Measurements from ENCODE around the gene AMMECR1. TPM values are rescaled to one million over a fixed set of nuclear protein-coding genes. Genes with fewer than 3 reads are reported as not detected.
A peak's percentile ranks its signal among the peaks of the same experiment; 100 is the strongest.

Gene AMMECR1
- total and polyA plus RNA-seq, 2 experiments from 2014 or later, result 15.3 to 17.1 TPM

DNA sequence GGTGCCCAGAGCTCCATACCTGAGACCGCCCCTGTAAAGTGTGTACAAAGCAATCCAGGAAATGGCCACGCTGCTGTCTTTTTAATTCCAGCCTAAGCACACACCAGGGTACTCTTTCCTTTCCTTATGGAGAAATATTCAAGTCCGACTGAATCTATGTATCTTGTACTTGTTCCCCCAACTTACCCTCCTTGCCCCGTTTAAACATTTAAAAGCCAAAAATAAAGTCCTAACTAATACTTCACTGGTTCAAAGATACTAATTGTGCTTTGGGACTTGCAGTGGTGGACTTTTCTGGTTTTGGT, 731 bp upstream of the AMMECR1 start:
- no peaks in the 10 kb centered on the region for H3K27me3 ChIP-seq (replicated peaks; ENCODE audit: insufficient read depth)
- H3K9me2 ChIP-seq (ENCODE audit: insufficient read depth), result no peaks in the 10 kb centered on the region
- WGBS, 2 experiments (ENCODE audit: low coverage in 1 of 2, low lambda C conversion rate in 2 of 2, missing lambda C conversion rate in 2 of 2), result 0 to 3% methylated on average over 4 of the region's 4 CpGs
- DNase-seq, result no peak
- H3K9ac ChIP-seq, result peak overlapping the region; percentile 98
- peaks cover 41% of the 10 kb centered on the region for H3K79me2 ChIP-seq (ENCODE audit: insufficient read depth)
- peaks cover 29% of the 10 kb centered on the region; the same call in 1 of the 2 replicates for H3F3A ChIP-seq (ENCODE audit: insufficient read depth)
- no peaks in the 10 kb centered on the region for H3K9me3 ChIP-seq (ENCODE audit: low read depth)
- H4K20me1 ChIP-seq (ENCODE audit: insufficient read depth), result no peaks in the 10 kb centered on the region
- no peaks in the 10 kb centered on the region for H3K36me3 ChIP-seq (ENCODE audit: low read depth)
- in situ Hi-C loops (cut with MboI), result no loop called here
- peak overlapping the region; percentile 92 for H3K4me3 ChIP-seq
- peak overlapping the region; percentile 68 for H3K4me2 ChIP-seq (ENCODE audit: unreplicated experiment)
- peak overlapping the region; percentile 79 for H3K27ac ChIP-seq
- H2AFZ ChIP-seq, result peak overlapping the region; percentile 75
- TF ChIP-seq EZH2 (IDR thresholded peaks at IDR 0.05; ENCODE audit: insufficient read depth, poor library complexity, severe bottlenecking) (no peak), EZH2phosphoT487 (IDR thresholded peaks at IDR 0.05; ENCODE audit: insufficient read depth, low read depth) (no peak)
- H3K4me1 ChIP-seq (ENCODE audit: insufficient read depth), result peaks cover 21% of the 10 kb centered on the region

DNA sequence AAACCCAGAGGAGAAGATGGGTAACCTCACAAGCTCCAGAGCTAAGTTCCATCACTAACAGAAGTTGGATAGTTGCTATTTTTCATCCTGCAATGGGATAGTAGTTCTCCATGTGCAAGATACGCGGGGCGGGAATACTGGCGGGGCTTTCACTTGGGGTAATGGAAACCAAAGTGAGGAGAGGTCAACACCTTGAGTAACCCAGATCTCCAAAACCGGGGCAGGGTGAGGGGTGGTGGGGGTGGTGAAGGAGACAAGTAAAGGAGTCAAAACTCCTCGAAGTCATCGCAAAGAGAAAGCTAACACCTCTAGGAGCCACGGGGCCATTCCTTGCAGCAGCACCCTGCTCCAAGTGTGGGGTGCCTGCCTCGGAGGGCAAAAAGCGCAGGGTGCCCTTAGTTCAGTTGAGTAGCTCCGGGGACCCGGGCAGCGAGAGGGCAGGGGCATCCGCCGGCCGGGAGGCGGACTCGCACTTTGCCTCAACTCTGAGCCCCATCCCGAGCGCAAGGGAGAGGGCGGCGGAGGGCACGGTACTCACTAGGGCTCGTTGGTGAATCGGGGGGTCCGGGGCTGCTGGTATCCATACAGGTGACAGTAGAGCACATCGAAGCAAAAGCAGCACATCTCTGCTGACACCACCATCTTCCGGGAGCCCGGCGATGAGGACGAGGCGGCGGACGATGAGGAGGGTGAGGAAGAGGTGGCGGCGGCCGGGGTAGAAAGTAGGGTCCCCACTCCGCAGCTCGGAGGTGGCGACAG, 645 bp downstream of the AMMECR1 start:
- H3K4me3 ChIP-seq, result peak overlapping the region; percentile 92

DNA sequence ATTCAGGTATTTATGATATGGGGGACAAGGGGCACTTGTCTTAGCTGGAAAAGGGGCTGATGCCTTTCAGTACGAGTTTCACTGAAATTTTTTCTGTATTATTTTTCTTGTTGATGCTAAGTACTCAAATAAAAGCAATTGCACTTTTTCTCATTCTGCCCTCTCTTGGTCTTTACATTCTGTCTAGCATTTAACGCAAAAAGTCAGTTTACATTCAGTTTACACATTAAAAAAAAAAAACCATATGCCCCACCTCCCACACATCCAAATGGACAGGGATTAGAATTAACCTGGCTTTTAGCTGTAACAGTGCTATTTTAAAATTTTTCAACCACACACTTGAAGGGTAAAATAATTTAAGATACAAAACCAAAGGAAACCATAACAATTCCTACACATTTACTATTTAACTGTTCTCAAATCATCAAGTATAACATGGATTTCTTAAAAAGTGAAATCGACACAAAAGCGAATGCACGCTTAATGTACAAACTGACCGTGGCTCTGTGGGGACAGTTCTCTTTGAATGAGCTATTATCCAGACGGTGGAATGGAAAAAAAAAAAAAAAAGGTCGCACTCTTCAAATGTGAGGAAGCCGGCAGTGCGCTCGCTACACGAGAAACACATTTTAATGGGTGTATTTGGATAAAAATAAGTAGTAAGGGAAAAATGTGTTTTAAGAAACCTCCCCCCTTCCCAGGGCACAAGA, 1.4 kb downstream of the AMMECR1 start:
- Histone ChIP-seq H3K36me3 (ENCODE audit: low read depth) (no peaks in the 10 kb centered on the region), H3K27ac (peak overlapping the region; percentile 81), H2AFZ (no peak overlapping the region), H3K4me3 (peak overlapping the region; percentile 92), H3K79me2 (ENCODE audit: insufficient read depth) (peaks cover 62% of the 10 kb centered on the region), H3K9me3 (ENCODE audit: low read depth) (no peaks in the 10 kb centered on the region), H3K4me2 (ENCODE audit: unreplicated experiment) (peak overlapping the region; percentile 88), H4K20me1 (ENCODE audit: insufficient read depth) (no peaks in the 10 kb centered on the region; the same call in 1 of the 2 replicates), H3K4me1 (ENCODE audit: insufficient read depth) (peaks cover 21% of the 10 kb centered on the region; the same call in 1 of the 2 replicates), H3F3A (ENCODE audit: insufficient read depth) (peaks cover 19% of the 10 kb centered on the region; the same call in 1 of the 2 replicates), H3K9ac (peak overlapping the region; percentile 98), H3K27me3 (replicated peaks; ENCODE audit: insufficient read depth) (no peaks in the 10 kb centered on the region), H3K9me2 (ENCODE audit: insufficient read depth) (no peaks in the 10 kb centered on the region)
- in situ Hi-C loops (cut with MboI), result no loop called here
- DNase-seq, result peak; percentile 46
- no peak for TF ChIP-seq EZH2phosphoT487 (IDR thresholded peaks at IDR 0.05; ENCODE audit: insufficient read depth, low read depth)
- no peak for TF ChIP-seq EZH2 (IDR thresholded peaks at IDR 0.05; ENCODE audit: insufficient read depth, poor library complexity, severe bottlenecking)
- WGBS, 2 experiments (ENCODE audit: low coverage in 1 of 2, low lambda C conversion rate in 2 of 2, missing lambda C conversion rate in 2 of 2), result 1% methylated on average over 12 of the region's 12 CpGs

More for the DNA sequence above, 645 bp downstream of the AMMECR1 start:
- Histone ChIP-seq H3K27me3 (replicated peaks; ENCODE audit: insufficient read depth) (no peaks in the 10 kb centered on the region), H3K9ac (peak overlapping the region; percentile 98), H3F3A (ENCODE audit: insufficient read depth) (peaks cover 19% of the 10 kb centered on the region; the same call in 1 of the 2 replicates), H4K20me1 (ENCODE audit: insufficient read depth) (no peaks in the 10 kb centered on the region), H2AFZ (0 out of 2 replicates have a peak overlapping the region, but pooled peaks have one; percentile 29), H3K4me2 (ENCODE audit: unreplicated experiment) (peak overlapping the region; percentile 88), H3K36me3 (ENCODE audit: low read depth) (no peaks in the 10 kb centered on the region), H3K9me3 (ENCODE audit: low read depth) (no peaks in the 10 kb centered on the region), H3K4me1 (ENCODE audit: insufficient read depth) (peaks cover 14% of the 10 kb centered on the region), H3K27ac (peak overlapping the region; percentile 81), H3K79me2 (ENCODE audit: insufficient read depth) (peaks cover 55% of the 10 kb centered on the region), H3K9me2 (ENCODE audit: insufficient read depth) (no peaks in the 10 kb centered on the region)
- TF ChIP-seq EZH2 (IDR thresholded peaks at IDR 0.05; ENCODE audit: insufficient read depth, poor library complexity, severe bottlenecking) (no peak), EZH2phosphoT487 (IDR thresholded peaks at IDR 0.05; ENCODE audit: insufficient read depth, low read depth) (no peak)
- DNase-seq, result peak; percentile 43
- in situ Hi-C loops (cut with MboI), result no loop called here
- 1% methylated on average over 19 to 27 of the region's 40 CpGs for WGBS, 2 experiments (ENCODE audit: low coverage in 1 of 2, low lambda C conversion rate in 2 of 2, missing lambda C conversion rate in 2 of 2)

DNA sequence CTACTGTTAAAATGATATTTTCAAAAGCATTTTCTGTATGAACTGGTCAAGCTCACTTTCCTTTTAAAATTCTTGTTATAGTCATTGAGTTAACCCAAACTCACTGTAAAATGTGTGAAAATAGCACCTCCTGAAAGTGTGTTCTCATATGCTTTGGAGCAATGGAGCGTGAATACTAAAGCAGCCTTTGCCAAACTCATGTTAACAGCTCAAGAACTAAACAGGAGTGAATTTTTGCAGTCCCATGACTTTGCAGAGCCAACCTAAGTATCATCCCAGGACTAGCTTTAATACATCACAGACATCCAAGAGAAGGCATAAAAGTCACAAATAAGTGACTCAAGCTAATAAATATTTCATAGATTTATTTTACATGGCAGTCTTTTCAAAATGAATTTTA, 2.3 kb downstream of the AMMECR1 start:
- DNase-seq, result peak; percentile 37
- Histone ChIP-seq H3K27ac (peak overlapping the region; percentile 81), H3K4me3 (peak overlapping the region; percentile 92), H3K9me3 (ENCODE audit: low read depth) (no peaks in the 10 kb centered on the region), H3K9ac (peak overlapping the region; percentile 98), H3K9me2 (ENCODE audit: insufficient read depth) (no peaks in the 10 kb centered on the region), H3K36me3 (ENCODE audit: low read depth) (no peaks in the 10 kb centered on the region), H2AFZ (no peak overlapping the region), H3K4me2 (ENCODE audit: unreplicated experiment) (peak overlapping the region; percentile 88), H3F3A (ENCODE audit: insufficient read depth) (peaks cover 19% of the 10 kb centered on the region; the same call in 1 of the 2 replicates), H3K79me2 (ENCODE audit: insufficient read depth) (peaks cover 72% of the 10 kb centered on the region), H3K4me1 (ENCODE audit: insufficient read depth) (peaks cover 28% of the 10 kb centered on the region; the same call in 1 of the 2 replicates), H3K27me3 (replicated peaks; ENCODE audit: insufficient read depth) (no peaks in the 10 kb centered on the region), H4K20me1 (ENCODE audit: insufficient read depth) (no peaks in the 10 kb centered on the region; the same call in 1 of the 2 replicates)
- WGBS, 2 experiments (ENCODE audit: low coverage in 1 of 2, low lambda C conversion rate in 2 of 2, missing lambda C conversion rate in 2 of 2), result 0 to 11% methylated on average over 1 of the region's 1 CpG
- in situ Hi-C loops (cut with MboI), result no loop called here
- TF ChIP-seq EZH2phosphoT487 (IDR thresholded peaks at IDR 0.05; ENCODE audit: insufficient read depth, low read depth), result no peak
- no peak for TF ChIP-seq EZH2 (IDR thresholded peaks at IDR 0.05; ENCODE audit: insufficient read depth, poor library complexity, severe bottlenecking)

All from GM23248 (cell line).